B cell (primary cell): ENCODE data around the gene CD36. TPM values are rescaled to one million over a fixed set of nuclear protein-coding genes. Genes with fewer than 3 reads are reported as not detected.

Source experiments
- ATAC-seq: fragments of 200-7000 bp; cut with Tn5 transposase; one replicate; pipeline ENCODE4 v1.10.0; 2021; ENCODE audit warnings: low read depth, mild to moderate bottlenecking, moderate number of reproducible peaks, moderate library complexity
- CTCF ChIA-PET: fragments of 350-600 bp; sonication (Branson Sonifier 250); formaldehyde crosslinking; loops from one replicate; lab custom pipeline; 2021; ENCODE audit warnings: antibody characterized with exemption, inconsistent platforms; lab: Charles Lee
- POLR2A ChIA-PET: fragments of 350-600 bp; sonication (Branson Sonifier 250); formaldehyde crosslinking; loops from one replicate; lab custom pipeline; 2021; ENCODE audit warnings: antibody characterized with exemption; lab: Charles Lee
- DNase-seq: peaks from one replicate; pipeline ENCODE4 v3.0.0; 2013
- H2AFZ ChIP-seq: 2 replicates; pipeline ENCODE4 v1.6.1; 2012; ENCODE audit warnings: mild to moderate bottlenecking, low read depth, low read length; ENCODE audit not compliant: insufficient read depth, poor library complexity, severe bottlenecking
- H3K27ac ChIP-seq, 2 donors: 1 replicate in 1 of 2; 2 replicates in 1 of 2; pipeline ENCODE4 v1.5.1; 2012 to 2013; ENCODE audit warnings: low read length in 2 of 2, mild to moderate bottlenecking in 2 of 2, moderate library complexity in 1 of 2
- H3K27me3 ChIP-seq, 4 experiments: fragments of 200-600 bp in 1 of 4; sonication (generic) in 1 of 4; replicated peaks in 1 of 4; 1 replicate in 2 of 4; 2 replicates in 2 of 4; pipeline versions ENCODE4 v1.6.1 to v1.7.0; 2013 to 2016; ENCODE audit warnings: low read length in 3 of 4, mild to moderate bottlenecking in 2 of 4, mixed read lengths in 1 of 4, moderate library complexity in 1 of 4; ENCODE audit not compliant: insufficient read depth in 4 of 4, control insufficient read depth in 3 of 4; ENCODE audit errors: control extremely low read depth in 1 of 4
- H3K36me3 ChIP-seq, 2 experiments: replicated peaks in 1 of 2; 1 replicate in 1 of 2; 2 replicates in 1 of 2; pipeline versions ENCODE4 v1.6.1 to v1.7.1; 2013; ENCODE audit warnings: low read length in 1 of 2; ENCODE audit not compliant: insufficient read depth in 2 of 2, control insufficient read depth in 1 of 2; ENCODE audit errors: control extremely low read depth in 1 of 2, extremely low read depth in 1 of 2
- H3K4me1 ChIP-seq, 2 donors: fragments of 200-600 bp in 1 of 2; sonication (generic) in 1 of 2; 1 replicate in 1 of 2; 2 replicates in 1 of 2; pipeline versions ENCODE4 v1.5.1 to v1.6.1; 2013 to 2017; ENCODE audit warnings: low read length in 2 of 2; ENCODE audit not compliant: control insufficient read depth in 2 of 2, insufficient read depth in 2 of 2
- H3K4me2 ChIP-seq: replicated peaks from 2 replicates; pipeline ENCODE3; 2012; ENCODE audit warnings: mild to moderate bottlenecking, low read depth, low read length; ENCODE audit not compliant: poor library complexity, severe bottlenecking
- H3K4me3 ChIP-seq, 5 experiments: fragments of 200-600 bp in 1 of 5; sonication (generic) in 1 of 5; 1 replicate in 3 of 5; 2 replicates in 2 of 5; pipeline versions ENCODE4 v1.5.1 to v1.7.0; 2011 to 2016; ENCODE audit warnings: low read length in 4 of 5, mild to moderate bottlenecking in 4 of 5, low read depth in 2 of 5, control low read depth in 1 of 5, moderate library complexity in 1 of 5; ENCODE audit not compliant: insufficient read depth in 1 of 5; ENCODE audit errors: control extremely low read depth in 1 of 5, extremely low read depth in 1 of 5
- H3K79me2 ChIP-seq: fragments of 200-600 bp; sonication (generic); one replicate; pipeline ENCODE4 v1.6.0; 2016; ENCODE audit warnings: low read length; ENCODE audit not compliant: control insufficient read depth, insufficient read depth
- H3K9ac ChIP-seq: fragments of 200-600 bp; sonication (generic); 2 replicates; pipeline ENCODE4 v1.6.1; 2017; ENCODE audit warnings: mild to moderate bottlenecking, low read length, moderate library complexity
- H3K9me3 ChIP-seq, 3 donors: one replicate each; pipeline versions ENCODE4 v1.6.1 to v1.7.1; 2013; ENCODE audit warnings: low read length in 2 of 3; ENCODE audit not compliant: control insufficient read depth in 2 of 3, insufficient read depth in 1 of 3; ENCODE audit errors: control extremely low read depth in 1 of 3
- H4K20me1 ChIP-seq: 2 replicates; pipeline ENCODE4 v1.6.0; 2012; ENCODE audit warnings: mild to moderate bottlenecking, low read length; ENCODE audit not compliant: insufficient read depth, control insufficient read depth, poor library complexity, severe bottlenecking
- H3K27ac Mint-ChIP-seq: one replicate; pipeline ENCODE4 v1.8.0; 2021; ENCODE audit warnings: mixed read lengths
- H3K27me3 Mint-ChIP-seq: one replicate; pipeline ENCODE4 v1.8.0; 2021; ENCODE audit warnings: mixed read lengths
- H3K4me1 Mint-ChIP-seq: one replicate; pipeline ENCODE4 v1.8.0; 2021; ENCODE audit warnings: mixed read lengths
- H3K4me3 Mint-ChIP-seq: one replicate; pipeline ENCODE4 v1.8.0; 2021; ENCODE audit warnings: mixed read lengths
- H3K9me3 Mint-ChIP-seq: one replicate; pipeline ENCODE4 v1.8.0; 2022; ENCODE audit warnings: mixed read lengths; ENCODE audit not compliant: insufficient read depth
- EZH2 ChIP-seq: IDR thresholded peaks from 2 replicates; pipeline ENCODE4 v1.6.1; 2012; ENCODE audit warnings: borderline replicate concordance, low read depth, mild to moderate bottlenecking, moderate library complexity, low read length; ENCODE audit not compliant: insufficient read depth, poor library complexity, severe bottlenecking
- WGBS: methylation state at CpG from one replicate; pipeline ENCODE4 v1.1.5; 2013; ENCODE audit warnings: missing lambda C conversion rate; ENCODE audit not compliant: insufficient coverage; 5-methylcytosine and 5-hydroxymethylcytosine counted together
- intact Hi-C: fragments of 100-400 bp; cut with micrococcal nuclease; formaldehyde crosslinking; loops from one replicate; pipeline ENCODE4 v1.10.0; 2022
- polyA minus RNA-seq: library from RNA; depleted of rRNA, polyadenylated mRNA; stranded (reverse); fragments of >200 nt; gene quantifications from 2 replicates; pipeline ENCODE4 v1.2.3, GENCODE V29; 2012
- polyA plus RNA-seq: library from polyadenylated mRNA; depleted of rRNA; stranded (reverse); fragments of >200 nt; gene quantifications from 2 replicates; pipeline ENCODE4 v1.2.3, GENCODE V29; 2012
- total RNA-seq, 2 donors: library from RNA; stranded (reverse); fragments of 120-200 nt in 1 of 2; gene quantifications; 1 replicate in 1 of 2; 2 replicates in 1 of 2; pipeline versions ENCODE4 v1.2.3 to v1.2.4, GENCODE V29; 2013 to 2022
- TF ChIP-seq, protein P1 (sequence below): fragments of 200-600 bp; IDR thresholded peaks from one replicate; pipeline ENCODE4 v1.8.0; 2022; ENCODE audit warnings: antibody characterized with exemption, mild to moderate bottlenecking

Gene CD36
- total RNA-seq (0.37 and 1.3 TPM in 2 replicates), polyA plus RNA-seq (1.2 and 2.3 TPM in 2 replicates), polyA minus RNA-seq (0.51 and 1.5 TPM in 2 replicates)
- total RNA-seq (2013): 21.5 TPM

DNA sequence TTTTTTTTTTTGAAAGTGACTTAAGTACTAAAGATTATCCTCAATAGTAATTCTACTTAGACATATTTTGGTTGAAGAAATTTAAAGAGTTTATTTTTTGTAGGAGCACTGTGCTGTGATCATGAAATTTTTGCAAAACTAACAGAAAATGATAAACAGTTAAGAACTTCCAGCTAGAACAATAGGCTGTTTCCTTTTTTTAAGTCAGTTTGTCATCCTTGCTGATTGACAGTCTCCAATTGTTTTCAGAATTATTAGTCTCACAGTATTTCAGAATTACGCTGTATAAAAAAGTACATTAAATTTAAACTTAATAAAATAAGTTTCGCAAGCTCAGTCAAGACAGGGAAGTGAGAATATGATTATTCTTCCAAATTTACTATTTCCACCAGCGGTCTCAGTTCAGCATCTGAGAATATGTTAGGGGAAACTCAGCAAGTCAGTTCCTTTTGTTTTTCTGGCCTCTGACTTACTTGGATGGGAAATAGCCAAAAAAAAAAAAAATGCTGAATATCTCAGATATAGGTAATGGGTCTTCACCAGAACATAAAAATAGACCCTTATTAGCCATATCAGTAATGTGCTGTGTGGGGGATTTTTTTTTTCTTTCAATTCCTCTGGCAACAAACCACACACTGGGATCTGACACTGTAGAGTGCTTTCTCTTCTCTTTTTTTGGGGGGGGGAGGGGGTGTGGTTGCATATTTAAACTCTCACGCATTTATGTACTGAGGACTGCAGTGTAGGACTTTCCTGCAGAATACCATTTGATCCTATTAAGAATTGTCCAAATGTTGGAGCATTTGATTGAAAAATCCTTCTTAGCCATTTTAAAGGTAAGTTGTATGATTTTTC, at the start of gene CD36:
Gene CD36, plus strand, starts transcription at position 732 of the 855 bp plus-strand sequence. CDS start 8,099 bp downstream, outside the sequence.
- TF ChIP-seq, protein P1, sequence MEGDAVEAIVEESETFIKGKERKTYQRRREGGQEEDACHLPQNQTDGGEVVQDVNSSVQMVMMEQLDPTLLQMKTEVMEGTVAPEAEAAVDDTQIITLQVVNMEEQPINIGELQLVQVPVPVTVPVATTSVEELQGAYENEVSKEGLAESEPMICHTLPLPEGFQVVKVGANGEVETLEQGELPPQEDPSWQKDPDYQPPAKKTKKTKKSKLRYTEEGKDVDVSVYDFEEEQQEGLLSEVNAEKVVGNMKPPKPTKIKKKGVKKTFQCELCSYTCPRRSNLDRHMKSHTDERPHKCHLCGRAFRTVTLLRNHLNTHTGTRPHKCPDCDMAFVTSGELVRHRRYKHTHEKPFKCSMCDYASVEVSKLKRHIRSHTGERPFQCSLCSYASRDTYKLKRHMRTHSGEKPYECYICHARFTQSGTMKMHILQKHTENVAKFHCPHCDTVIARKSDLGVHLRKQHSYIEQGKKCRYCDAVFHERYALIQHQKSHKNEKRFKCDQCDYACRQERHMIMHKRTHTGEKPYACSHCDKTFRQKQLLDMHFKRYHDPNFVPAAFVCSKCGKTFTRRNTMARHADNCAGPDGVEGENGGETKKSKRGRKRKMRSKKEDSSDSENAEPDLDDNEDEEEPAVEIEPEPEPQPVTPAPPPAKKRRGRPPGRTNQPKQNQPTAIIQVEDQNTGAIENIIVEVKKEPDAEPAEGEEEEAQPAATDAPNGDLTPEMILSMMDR: no peak
- no peak for TF ChIP-seq EZH2

DNA sequence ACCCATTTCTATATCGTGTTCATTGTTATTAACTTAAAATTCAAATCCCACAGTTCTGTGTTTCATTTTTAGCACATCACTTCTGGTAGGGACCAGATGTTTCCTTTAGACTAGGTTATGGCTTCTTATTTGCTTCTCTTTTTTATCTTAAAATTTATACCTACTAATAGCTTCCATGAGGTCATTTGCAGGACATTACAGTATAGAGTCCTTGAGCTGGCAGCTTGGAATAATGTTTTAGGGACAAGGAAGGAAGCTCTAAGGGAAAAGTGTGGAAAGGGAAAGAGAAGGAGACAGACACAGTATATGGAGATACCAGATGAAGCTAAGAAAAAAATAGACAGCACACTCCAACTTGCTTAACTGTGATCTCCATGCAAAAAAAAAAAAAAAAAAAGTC, 48.8 kb upstream of the CD36 start:
- no peak overlapping the region for H3K4me3 Mint-ChIP-seq
- no CpG with 5 or more reads among the region's 1 CpG for WGBS
- Histone ChIP-seq H3K27ac (no peak overlapping the region), H3K36me3 (no peaks in the 10 kb centered on the region), H3K4me3 (no peak overlapping the region), H2AFZ (no peak overlapping the region), H3K9me3 (no peaks in the 10 kb centered on the region), H3K9ac (no peak overlapping the region), H3K4me2 (no peak overlapping the region), H4K20me1 (no peaks in the 10 kb centered on the region), H3K4me1 (no peaks in the 10 kb centered on the region), H3K27me3 (no peaks in the 10 kb centered on the region), H3K79me2 (no peaks in the 10 kb centered on the region)
- intact Hi-C loops: no loop called here
- ATAC-seq: no peak
- ChIA-PET CTCF (no interaction called here), POLR2A (no interaction called here)
- H3K27ac Mint-ChIP-seq: no peak overlapping the region
- DNase-seq: no peak
- no peaks in the 10 kb centered on the region for H3K4me1 Mint-ChIP-seq
- no peak for TF ChIP-seq EZH2
- TF ChIP-seq, protein P1: no peak
- no peaks in the 10 kb centered on the region for H3K27me3 Mint-ChIP-seq
- H3K9me3 Mint-ChIP-seq: no peaks in the 10 kb centered on the region

More for the DNA sequence above, at the start of gene CD36:
- ChIA-PET CTCF (interaction anchor here (1.3 kb wide), 1 partner anchor 21 kb away, joined by 3 read pairs; no protein-coding TSS in a partner anchor), POLR2A (interaction anchor here (0.7 kb wide), 1 partner anchor 503 kb away, joined by 3 read pairs; no protein-coding TSS in a partner anchor)
- DNase-seq (peak; percentile 23), ATAC-seq (no peak)
- Histone ChIP-seq H3K9ac (no peak within 1 kb of the TSS), H3K79me2 (no peaks in the 10 kb centered on the region), H3K36me3 (no peaks in the 10 kb centered on the region), H3K4me1 (peaks cover 0 to 6% of the 10 kb centered on the region in 2 donors), H2AFZ (no peak within 1 kb of the TSS), H3K4me2 (peak within 1 kb of the TSS; percentile 20), H4K20me1 (no peaks in the 10 kb centered on the region), H3K27me3 (no peaks in the 10 kb centered on the region), H3K27ac (no peak within 1 kb of the TSS), H3K9me3 (no peaks in the 10 kb centered on the region), H3K4me3 (no peak within 1 kb of the TSS)
- H3K4me3 Mint-ChIP-seq: no peak within 1 kb of the TSS
- H3K9me3 Mint-ChIP-seq: no peaks in the 10 kb centered on the region
- H3K27me3 Mint-ChIP-seq: no peaks in the 10 kb centered on the region
- peaks cover 4% of the 10 kb centered on the region for H3K4me1 Mint-ChIP-seq
- no CpG with 5 or more reads among the region's 4 CpGs for WGBS
- intact Hi-C loops: no loop called here
- no peak within 1 kb of the TSS for H3K27ac Mint-ChIP-seq
